ENCODE data around the gene LY6G6D. TPM values are rescaled to one million over a fixed set of nuclear protein-coding genes. Genes with fewer than 3 reads are reported as not detected.

The LY6G6D gene
- total and polyA plus RNA-seq, 12 donors: not detected

DNA sequence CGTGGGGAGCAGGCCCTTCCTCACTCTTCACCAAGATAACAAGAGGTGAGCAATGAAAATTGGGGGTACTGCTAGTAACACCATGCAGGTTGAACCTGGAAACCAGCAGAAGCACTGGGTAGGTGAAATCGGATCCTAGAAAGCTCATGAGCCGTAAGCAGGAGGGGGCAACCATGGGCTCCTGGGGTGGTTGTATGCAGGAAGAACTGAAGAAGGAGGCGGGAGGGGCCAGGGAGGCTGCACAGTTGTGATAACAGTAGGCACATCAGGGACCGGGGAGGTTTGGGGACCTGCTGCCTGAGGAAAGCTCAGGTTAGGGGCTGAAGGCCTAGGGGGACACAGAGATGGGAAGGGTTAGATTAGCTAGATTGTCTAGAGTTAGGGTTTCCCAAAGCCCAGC is 28.7 kb upstream of the LY6G6D start:
- TF ChIP-seq, protein P1, sequence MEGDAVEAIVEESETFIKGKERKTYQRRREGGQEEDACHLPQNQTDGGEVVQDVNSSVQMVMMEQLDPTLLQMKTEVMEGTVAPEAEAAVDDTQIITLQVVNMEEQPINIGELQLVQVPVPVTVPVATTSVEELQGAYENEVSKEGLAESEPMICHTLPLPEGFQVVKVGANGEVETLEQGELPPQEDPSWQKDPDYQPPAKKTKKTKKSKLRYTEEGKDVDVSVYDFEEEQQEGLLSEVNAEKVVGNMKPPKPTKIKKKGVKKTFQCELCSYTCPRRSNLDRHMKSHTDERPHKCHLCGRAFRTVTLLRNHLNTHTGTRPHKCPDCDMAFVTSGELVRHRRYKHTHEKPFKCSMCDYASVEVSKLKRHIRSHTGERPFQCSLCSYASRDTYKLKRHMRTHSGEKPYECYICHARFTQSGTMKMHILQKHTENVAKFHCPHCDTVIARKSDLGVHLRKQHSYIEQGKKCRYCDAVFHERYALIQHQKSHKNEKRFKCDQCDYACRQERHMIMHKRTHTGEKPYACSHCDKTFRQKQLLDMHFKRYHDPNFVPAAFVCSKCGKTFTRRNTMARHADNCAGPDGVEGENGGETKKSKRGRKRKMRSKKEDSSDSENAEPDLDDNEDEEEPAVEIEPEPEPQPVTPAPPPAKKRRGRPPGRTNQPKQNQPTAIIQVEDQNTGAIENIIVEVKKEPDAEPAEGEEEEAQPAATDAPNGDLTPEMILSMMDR (IDR thresholded peaks at IDR 0.05): no peak
- Histone ChIP-seq H3K27me3 (no peaks in the 10 kb centered on the region), H3K4me1 (peaks cover 0 to 15% (median 9%) of the 10 kb centered on the region in 9 donors), H3K4me3 (no peak overlapping the region), H3K9me3 (no peaks in the 10 kb centered on the region), H3K27ac (no peak overlapping the region), H3K36me3 (peaks cover 2 to 74% (median 41%) of the 10 kb centered on the region in 9 donors)
- DNase-seq (no peak), ATAC-seq (no peak)
- intact Hi-C loops (cut with DNase I): loop anchor here in 4 of 10 donors (10.0 kb wide), 4 partner anchors 78 to 258 kb away; partner anchors contain the start of genes CFB (in 1 of the 4), NEU1 (in 1 of the 4) and SAPCD1 (in 1 of the 4)
- 74 to 85% methylated on average over 5 of the region's 5 CpGs for WGBS, 2 donors

DNA sequence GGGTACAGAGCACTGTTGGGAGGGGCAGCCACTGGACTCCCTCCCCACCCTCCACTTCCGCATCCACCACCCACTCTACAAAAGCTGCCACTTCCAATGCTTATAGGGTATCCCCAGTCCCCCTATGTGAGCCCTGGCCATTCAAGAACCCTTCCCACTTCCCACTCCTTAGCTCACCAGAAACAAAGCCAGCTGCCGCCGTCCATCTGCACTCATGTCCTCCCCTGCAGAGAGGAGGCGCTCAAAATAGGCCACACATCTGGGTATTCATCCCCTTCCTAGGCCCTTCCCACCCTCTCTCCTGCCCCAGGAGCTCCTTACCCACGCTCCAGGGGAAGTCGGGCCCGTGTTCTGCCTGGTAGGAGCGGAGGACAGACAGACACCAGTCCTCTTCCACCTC is 27.8 kb upstream of the LY6G6D start:
- peaks cover 0 to 11% (median 5%) of the 10 kb centered on the region in 9 donors for H3K4me1 ChIP-seq
- no peak for ATAC-seq
- no peak overlapping the region for H3K27ac ChIP-seq
- intact Hi-C loops (cut with DNase I): loop anchor here in 4 of 10 donors (10.0 kb wide), 4 partner anchors 77 to 257 kb away; partner anchors contain the start of genes CFB (in 1 of the 4), NEU1 (in 1 of the 4) and SAPCD1 (in 1 of the 4)
- no peaks in the 10 kb centered on the region for H3K9me3 ChIP-seq
- WGBS, 2 donors: 86% methylated on average over 8 of the region's 8 CpGs
- H3K36me3 ChIP-seq: peaks cover 5 to 82% (median 47%) of the 10 kb centered on the region in 9 donors
- no peak overlapping the region for H3K4me3 ChIP-seq
- TF ChIP-seq, protein P1 (IDR thresholded peaks at IDR 0.05): no peak
- no peak for DNase-seq
- no peaks in the 10 kb centered on the region for H3K27me3 ChIP-seq

DNA sequence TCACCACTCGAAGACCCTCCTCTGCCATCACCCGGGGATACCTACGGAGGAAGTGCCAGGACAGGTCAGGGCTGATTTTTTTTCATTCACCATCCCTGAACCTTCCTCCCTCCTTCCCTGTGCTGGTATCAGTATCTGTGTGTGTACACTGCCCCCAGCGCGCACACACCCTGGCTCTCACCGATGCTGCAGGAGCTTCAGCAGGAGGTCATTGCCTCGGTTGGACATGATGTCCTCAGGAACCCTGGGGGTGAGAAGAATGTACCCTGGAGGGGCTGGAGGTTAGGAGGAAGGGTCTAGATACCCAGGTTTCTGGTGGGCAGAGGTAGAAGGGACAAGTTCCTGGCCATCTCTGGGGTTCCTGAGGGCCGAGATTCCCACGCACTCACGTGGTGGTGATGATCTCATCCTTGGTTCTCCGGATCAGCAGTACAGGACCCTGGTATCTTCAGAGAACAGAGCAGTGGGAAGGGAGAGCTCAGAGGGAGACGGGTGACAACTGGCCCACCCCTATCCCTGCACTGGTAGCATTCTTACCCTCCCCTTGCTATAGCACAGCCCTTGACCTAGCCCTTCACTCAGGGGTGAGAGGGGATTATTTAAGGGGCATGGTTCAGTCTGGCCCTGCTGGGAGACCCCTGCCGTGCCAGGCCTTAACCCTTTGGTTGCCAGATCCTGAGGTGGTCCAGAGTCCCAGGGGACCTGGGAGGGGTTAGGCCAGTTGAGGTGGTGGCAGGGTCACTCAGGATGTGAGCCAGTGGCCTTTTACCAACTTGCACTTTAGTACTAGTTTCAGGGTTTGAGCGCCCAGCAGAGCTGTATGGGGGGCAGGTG is 27.1 kb upstream of the LY6G6D start:
- TF ChIP-seq, protein P1 (IDR thresholded peaks at IDR 0.05): no peak
- Histone ChIP-seq H3K27me3 (no peaks in the 10 kb centered on the region), H3K27ac (no peak overlapping the region), H3K36me3 (peaks cover 5 to 90% (median 54%) of the 10 kb centered on the region in 9 donors), H3K9me3 (no peaks in the 10 kb centered on the region), H3K4me1 (peaks cover 0 to 6% (median 3%) of the 10 kb centered on the region in 9 donors), H3K4me3 (no peak overlapping the region)
- intact Hi-C loops (cut with DNase I): loop anchor here in 4 of 10 donors (10.0 kb wide), 4 partner anchors 77 to 257 kb away; partner anchors contain the start of genes CFB (in 1 of the 4), NEU1 (in 1 of the 4) and SAPCD1 (in 1 of the 4)
- peak in 2 of 8 donors; percentile 10 to 20 for ATAC-seq
- 81 to 82% methylated on average over 14 of the region's 14 CpGs for WGBS, 2 donors
- DNase-seq: no peak

DNA sequence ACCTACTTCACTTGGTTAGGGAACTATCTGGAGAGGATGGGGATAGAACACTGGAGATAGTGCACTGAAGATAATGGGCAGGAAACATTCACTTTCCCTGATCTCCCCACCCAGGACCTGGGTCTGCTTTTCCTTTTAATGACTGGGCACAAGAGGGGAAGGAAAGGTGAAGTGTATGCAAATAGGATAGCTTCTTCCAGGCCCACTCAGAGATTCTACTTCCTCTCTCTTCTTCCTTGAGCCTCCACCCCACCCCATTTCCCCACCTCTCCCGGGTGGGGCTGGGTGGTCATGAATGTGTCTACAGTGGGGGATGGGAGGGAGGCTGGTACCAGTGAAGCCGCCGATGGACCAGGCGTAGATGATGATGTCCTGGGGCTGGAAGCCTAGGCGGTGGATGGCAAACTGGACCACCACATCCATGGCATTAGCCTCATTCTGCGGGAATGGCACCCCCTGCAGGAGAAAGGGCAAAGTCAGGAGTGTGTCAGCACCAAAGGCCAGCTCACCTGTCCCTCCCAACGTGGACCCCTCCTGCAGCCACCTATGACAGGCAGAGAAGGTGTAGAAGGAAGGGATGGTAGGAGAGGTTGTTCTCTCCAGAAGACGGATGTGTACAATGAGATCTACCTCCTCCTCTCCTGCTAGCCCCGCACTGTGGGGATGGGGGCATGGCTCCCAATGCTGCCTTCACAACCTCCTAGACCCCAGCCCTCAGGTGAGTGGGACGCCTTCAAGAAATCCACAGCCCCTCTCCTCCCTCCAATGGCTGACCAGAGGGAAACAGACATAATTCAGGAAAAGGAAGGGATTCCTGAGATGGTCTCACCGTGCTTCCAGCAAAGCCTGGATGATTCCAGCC is 25.7 kb upstream of the LY6G6D start:
- intact Hi-C loops (cut with DNase I): loop anchor here in 4 of 10 donors (10.0 kb wide), 4 partner anchors 75 to 255 kb away; partner anchors contain the start of genes CFB (in 1 of the 4), NEU1 (in 1 of the 4) and SAPCD1 (in 1 of the 4)
- no peak for DNase-seq
- TF ChIP-seq, protein P1 (IDR thresholded peaks at IDR 0.05): peak in 5 of 9 donors; percentile 12 to 43 (median 22)
- Histone ChIP-seq H3K4me3 (no peak overlapping the region), H3K4me1 (peaks cover 0 to 4% (median 0%) of the 10 kb centered on the region in 9 donors), H3K27me3 (no peaks in the 10 kb centered on the region), H3K27ac (no peak overlapping the region), H3K36me3 (peaks cover 5 to 100% (median 66%) of the 10 kb centered on the region in 9 donors), H3K9me3 (no peaks in the 10 kb centered on the region)
- no peak for ATAC-seq
- WGBS, 2 donors: 77 to 81% methylated on average over 11 of the region's 11 CpGs

Measured in heart right ventricle (tissue), 16 donors.